GM12892 (cell line): ENCODE results near the gene MACROD2.

Source experiments
- POLR2A ChIP-seq: IDR thresholded peaks from 2 replicates; pipeline ENCODE4 v1.6.1; 2011; ENCODE audit warnings: low read depth, low read length, control low read depth
- POLR2AphosphoS5 ChIP-seq: IDR thresholded peaks from 2 replicates; pipeline ENCODE4 v1.6.1; 2011; ENCODE audit warnings: low read depth, low read length, control low read depth
- TAF1 ChIP-seq: IDR thresholded peaks from 2 replicates; pipeline ENCODE4 v1.6.1; 2011; ENCODE audit warnings: low read depth, mild to moderate bottlenecking, control low read depth, low read length, borderline replicate concordance

- TF ChIP-seq POLR2A (no peak), POLR2AphosphoS5 (no peak), TAF1 (no peak)
These were observed 895.4 kb downstream of the MACROD2 start for GRCh38 chr20:14890713-14891112.
